IPS-NIHi7 (cell line): Measurements from ENCODE around the gene LETMD1.

Experiments
- DNase-seq: peaks from one replicate; pipeline ENCODE4 v3.0.0; 2012; ENCODE audit warnings: mixed read lengths; ENCODE audit errors: extremely low spot score

The LETMD1 gene

DNA sequence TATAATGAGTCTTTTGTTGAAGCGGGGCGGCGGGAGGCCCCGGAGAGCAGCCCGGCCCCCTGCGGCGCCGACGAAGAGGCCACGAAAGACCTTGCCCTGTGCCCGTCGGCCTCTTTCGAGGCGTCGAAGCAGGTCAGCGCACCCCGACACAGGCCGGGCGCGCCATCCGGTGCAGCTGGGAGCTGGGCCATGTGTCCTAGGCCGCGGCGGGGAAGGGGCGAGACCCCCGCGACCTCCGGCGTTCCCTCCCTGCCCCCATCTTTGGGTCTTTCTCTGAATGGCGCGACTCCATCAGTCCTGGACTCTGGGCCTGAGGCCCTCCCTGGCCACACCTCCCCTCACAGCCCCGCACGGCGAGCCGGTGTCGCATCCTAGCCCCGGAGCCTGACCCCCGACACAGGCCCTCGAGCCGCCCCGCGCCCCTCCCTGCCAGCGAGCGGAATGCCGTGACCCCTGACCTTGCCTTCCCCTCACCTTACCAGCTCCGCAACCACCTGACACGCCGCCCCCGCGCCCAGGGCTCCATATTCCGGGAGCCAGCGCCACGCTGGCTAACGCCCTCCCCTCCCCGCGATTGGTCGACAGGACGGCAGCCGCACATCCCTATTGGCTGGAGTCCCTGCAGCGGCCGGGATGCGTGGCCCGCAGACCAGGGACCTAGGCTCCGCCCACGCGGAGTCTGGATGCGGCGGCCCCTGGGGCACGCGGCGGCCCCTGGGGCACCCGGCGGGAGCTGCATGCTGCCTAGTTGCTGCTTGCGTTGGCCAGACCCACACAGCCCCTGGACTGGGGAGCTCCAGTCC lies 22.1 kb upstream of the LETMD1 start, which contains the start of gene SLC11A2:
Gene SLC11A2, minus strand, starts transcription at position 549 of the 803 bp plus-strand sequence. CDS start 15,656 bp downstream, outside the sequence.
- DNase-seq: peak; percentile 99

GRCh38 chr12:51027342-51027835 lies 20.7 kb upstream of the LETMD1 start:
- DNase-seq: no peak

DNA sequence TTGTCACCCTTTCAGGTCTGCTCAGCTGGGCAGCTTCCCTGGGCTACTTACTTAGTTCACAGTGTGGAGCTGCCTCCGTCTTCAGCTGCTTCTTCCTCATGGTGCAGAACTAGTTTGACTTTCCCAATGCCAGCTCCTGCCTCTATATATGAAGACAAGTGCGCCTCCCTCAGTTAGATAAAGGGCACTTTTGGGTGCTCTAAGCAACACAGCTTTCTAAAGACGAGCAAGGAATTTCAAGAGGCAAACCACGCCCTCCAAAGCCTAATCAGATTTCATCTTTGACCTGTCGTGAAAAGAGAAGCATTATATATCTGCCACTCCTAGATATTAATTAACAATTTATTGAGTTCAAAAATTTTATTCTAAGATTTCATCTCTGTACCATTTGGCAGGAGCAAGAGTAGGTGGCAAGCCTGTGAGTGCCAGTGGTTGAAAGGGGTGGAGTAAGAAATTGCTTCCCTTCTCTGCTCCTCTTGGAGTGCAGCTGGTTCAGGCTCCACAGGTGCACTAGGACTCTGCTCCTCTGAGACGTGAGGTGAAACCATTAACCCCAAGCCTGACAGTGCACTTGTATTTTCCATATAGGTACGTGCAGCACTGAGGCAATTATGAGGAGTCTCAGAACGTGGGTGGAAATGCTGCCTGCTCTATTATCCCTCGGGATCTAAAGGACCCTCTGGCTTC lies 19.9 kb upstream of the LETMD1 start:
- DNase-seq: peak; percentile 46

DNA sequence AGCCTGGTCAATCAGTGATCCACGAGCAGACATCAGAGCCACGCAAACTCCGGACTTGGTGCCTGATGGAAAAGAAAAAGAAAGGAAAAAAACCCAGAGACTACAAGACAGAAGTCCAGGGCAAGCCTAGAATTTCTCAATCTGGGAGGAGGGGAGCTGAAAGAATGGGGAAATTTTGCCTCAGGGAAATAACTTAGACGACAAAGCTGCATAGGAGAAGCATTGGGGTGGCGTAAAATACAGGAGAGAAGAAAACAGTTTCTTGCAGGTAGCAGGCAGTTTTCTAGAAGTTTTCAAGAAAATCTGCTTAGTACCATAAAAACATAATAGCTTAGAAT lies 19.3 kb upstream of the LETMD1 start:
- DNase-seq: no peak

DNA sequence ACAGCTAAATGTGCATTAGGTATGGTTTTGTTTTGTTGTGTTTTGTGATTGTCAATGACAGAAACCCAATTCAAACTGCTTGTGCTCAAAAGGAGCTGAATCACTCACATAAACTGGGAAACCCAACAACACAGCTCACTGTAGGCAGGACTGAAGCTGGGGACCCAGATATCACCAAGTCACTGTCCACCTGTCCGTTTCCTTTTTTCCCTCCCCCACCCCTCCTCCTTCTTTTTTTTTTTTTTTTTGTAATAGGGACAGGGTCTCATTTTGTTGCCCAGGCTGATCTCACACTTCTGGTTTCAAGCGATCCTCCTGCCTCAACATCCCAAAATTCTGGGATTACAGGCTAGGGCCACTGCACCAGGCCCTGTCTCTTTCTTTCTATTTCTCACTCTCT lies 15.1 kb upstream of the LETMD1 start:
- DNase-seq: no peak

DNA sequence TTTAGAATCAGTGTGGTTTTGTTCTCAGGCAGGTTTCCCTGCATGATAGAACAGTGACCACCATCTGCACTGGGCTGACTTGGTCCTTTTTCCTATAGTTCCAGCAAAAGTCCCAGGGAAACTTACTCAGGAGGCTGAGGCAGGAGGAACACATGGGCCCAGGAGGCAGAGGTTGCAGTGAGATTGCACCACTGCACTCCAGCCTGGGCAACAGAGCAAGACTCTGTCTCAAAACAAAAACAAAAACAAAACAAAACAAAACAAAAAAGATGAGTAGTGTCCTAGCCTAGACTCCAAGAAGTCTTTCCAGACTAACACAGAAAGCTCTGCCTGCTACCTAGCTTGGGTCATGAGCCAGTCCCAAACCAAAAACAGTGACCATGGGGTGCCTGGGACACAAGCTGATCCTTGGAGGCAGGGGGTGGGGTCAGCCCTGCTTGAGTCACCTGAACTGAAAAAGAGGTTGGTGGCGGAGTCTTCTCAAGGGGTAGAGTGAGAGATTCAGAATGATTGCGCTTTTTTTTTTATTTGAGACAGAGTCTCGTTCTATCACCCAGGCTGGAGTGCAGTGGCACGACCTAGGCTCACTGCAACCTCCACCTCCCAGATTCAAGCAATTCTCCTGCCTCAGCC lies 14.6 kb upstream of the LETMD1 start:
- no peak for DNase-seq

- no peak for DNase-seq
Measured at GRCh38 chr12:51036279-51036678, 11.8 kb upstream of the LETMD1 start.

GRCh38 chr12:51048661-51049251 lies 629 bp downstream of the LETMD1 start:
- no peak for DNase-seq

DNA sequence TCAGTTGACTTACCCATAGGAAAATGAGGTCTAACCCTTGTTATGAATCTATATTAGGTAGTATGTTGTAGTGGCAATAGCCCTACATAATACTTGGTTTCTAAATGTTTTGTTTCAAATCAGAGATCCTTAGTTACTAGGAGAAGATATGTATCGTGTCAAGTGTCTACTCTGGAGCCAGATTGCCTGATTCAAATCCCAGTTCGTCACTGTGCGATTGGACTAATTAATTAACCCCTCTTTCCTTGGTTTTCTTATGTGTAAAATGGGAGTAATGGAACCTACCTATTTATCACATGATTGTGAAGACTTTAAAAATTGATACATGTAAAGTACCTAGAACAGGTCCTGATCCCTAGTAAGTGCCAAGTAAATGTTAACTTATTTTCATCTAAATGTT lies 1.4 kb downstream of the LETMD1 start:
- no peak for DNase-seq

- no peak for DNase-seq
Measured at GRCh38 chr12:51051787-51052186, 3.7 kb downstream of the LETMD1 start.

- no peak for DNase-seq
Measured at GRCh38 chr12:51055060-51055459, 6.9 kb downstream of the LETMD1 start.

GRCh38 chr12:51056242-51056641 lies 8.1 kb downstream of the LETMD1 start:
- no peak for DNase-seq

- DNase-seq: no peak
Measured at GRCh38 chr12:51059086-51059485, 11.0 kb downstream of the LETMD1 start.

GRCh38 chr12:51062631-51063397 lies 14.7 kb downstream of the LETMD1 start:
- no peak for DNase-seq

- DNase-seq: no peak
Measured at GRCh38 chr12:51065530-51065929, 17.4 kb downstream of the LETMD1 start.

GRCh38 chr12:51067229-51067628 lies 19.1 kb downstream of the LETMD1 start:
- DNase-seq: no peak

GRCh38 chr12:51067771-51068170 lies 19.6 kb downstream of the LETMD1 start:
- no peak for DNase-seq

- no peak for DNase-seq
Measured at GRCh38 chr12:51070004-51070403, 21.9 kb downstream of the LETMD1 start.

DNA sequence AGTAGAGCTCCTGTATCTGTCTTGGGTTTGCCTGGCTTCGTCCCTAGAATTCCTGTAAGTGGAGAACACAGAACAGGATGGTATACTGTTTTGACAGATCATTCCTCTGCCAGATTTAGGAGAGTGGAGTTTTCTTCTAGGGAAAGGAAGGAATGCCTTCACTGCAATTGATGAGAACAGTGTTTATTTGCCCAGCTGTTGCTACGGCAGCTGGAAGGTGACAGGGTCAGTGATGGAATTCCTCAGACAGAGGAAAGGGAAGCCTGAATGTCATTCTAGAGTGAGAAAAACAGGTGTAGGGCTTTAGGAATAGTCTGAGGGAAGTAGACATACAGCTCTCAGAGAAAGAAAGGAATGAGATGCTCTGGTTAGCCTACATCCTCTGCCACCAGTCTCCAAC lies 23.5 kb downstream of the LETMD1 start:
- no peak for DNase-seq

DNA sequence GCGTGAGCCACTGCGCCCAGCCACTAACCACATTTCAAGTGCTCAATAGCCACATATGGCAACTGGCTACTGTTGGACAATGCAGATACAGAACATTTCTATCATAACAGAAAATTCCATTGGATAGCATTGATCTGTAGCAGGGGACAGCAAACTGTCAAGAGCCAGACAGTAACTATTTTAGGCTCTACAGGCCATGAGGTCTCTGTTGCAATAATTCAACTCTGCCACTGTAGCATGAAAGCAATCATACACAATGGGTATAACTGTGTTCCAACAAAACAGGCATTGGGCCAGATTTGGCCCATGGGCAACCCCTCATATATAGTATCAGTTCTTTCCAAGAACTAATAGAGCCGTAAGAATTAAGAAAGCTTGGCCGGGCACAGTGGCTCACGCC lies 27.3 kb downstream of the LETMD1 start:
- DNase-seq: no peak

DNA sequence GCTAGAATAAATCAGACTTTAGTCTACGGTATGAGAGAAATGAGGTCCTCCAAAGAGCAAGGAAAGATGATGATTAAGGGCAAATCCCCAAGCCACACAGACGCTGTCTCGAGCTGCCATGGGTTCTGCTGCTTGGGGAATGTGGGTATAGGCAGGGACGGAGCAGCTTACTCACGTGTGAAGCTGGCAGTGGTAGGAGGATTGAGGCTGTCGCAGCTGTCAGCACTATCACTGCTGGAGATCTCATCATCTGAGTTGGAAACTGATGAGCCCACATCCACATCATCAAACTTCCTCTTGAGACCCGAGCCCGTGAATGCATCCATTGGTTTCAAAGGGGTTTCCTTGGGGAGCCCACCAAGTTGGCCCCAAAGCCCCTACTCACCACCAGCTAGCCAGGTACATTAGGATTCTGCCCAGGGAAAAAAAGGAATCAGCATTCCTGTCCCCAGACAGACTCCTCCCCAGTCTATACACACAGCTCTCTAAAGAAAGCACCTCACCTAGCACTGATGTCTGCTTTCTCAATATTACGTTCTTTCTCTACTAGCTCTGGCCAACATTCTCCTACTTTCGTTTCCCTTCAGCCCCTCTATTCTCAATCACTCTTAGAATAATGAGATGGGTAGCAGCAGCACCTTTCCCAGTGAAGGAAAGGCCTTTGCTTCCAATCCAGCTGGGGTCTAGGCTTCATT lies 28.3 kb downstream of the LETMD1 start:
- no peak for DNase-seq
